Astrocyte of the spinal cord (primary cell): ENCODE results near the gene TAS2R10.

ENCODE experiments used
- DNase-seq: peaks from one replicate; pipeline ENCODE4 v3.0.0; 2011; ENCODE audit warnings: low read depth, low spot score
- H3K4me3 ChIP-seq: 2 replicates; pipeline ENCODE4 v1.5.1; 2011; ENCODE audit warnings: low read depth, mild to moderate bottlenecking, low read length, moderate library complexity
- CTCF ChIP-seq: IDR thresholded peaks from 2 replicates; pipeline ENCODE4 v1.5.1; 2012; ENCODE audit warnings: low read depth, mild to moderate bottlenecking, low read length, inconsistent platforms
- in situ Hi-C: cut with HindIII; loops from 2 replicates; pipeline ENCODE4 v1.10.0; 2017; ENCODE audit warnings: low sequenced_read_pairs

TAS2R10 gene

GRCh38 chr12:10829994-10830393 lies 3.8 kb upstream of the TAS2R10 start:
- DNase-seq: no peak
- no peak for TF ChIP-seq CTCF
- in situ Hi-C loops: no loop called here

GRCh38 chr12:10824957-10825356 lies 1.2 kb downstream of the TAS2R10 start:
- no peak for DNase-seq
- no peak overlapping the region for H3K4me3 ChIP-seq
- in situ Hi-C loops: no loop called here
- no peak for TF ChIP-seq CTCF

More at GRCh38 chr12:10829994-10830393, 3.8 kb upstream of the TAS2R10 start:
- no peak overlapping the region for H3K4me3 ChIP-seq

DNA sequence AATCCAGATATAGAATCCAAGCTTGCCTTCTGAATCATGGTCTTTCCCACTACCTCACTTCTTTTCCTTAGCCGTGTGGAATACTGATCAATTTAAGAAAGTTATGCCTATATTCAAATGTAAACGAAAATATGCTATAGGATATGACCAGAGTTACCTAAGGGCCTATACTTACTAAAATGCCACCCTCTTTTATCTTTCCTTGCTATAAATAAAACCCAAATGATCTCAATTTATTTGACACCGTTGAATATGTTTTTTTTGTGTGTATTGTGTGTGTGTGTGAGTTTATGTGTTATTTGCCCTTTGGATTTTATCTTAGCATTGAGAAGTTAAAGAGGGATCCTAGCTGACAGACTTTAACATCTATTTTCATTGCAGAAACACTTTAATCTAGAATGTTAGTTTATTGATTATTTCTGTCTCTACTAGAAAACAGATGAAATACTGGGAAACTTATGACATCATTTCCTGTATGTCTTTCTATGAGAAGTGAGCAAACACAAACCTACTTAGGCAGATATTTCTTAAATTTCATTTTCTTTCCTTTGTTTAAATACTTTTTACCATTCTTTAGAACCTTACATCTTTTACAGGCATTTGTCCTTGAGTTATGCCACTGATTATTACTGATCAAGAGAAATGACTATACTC lies 14.1 kb downstream of the TAS2R10 start:
- no peak overlapping the region for H3K4me3 ChIP-seq
- no peak for DNase-seq
- in situ Hi-C loops: no loop called here
- TF ChIP-seq CTCF: no peak

DNA sequence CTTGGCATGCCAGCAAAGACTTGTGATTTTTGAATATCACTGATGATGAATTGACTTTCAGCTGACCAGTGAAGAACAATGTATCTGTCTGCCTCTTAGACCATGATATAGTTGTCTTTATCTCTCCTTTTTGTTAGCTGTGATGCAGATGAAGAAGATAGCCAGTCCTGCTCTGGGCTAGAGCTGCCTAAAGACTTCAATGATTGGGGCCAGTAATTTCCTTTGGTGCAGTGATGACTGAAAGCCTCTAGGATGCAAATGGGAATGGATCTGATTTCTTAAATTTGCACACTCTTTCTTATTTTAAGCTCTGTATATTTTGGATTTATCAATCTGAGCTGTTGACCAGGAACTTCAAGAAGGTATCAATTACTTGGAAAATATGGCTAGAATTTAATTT lies 16.1 kb downstream of the TAS2R10 start, which contains the start of gene TAS2R9:
Gene TAS2R9, minus strand, starts transcription at position 101 of the 400 bp plus-strand sequence. Its CDS starts 93 bp downstream, at position 8.
- H3K4me3 ChIP-seq: no peak within 1 kb of the TSS
- in situ Hi-C loops: no loop called here
- DNase-seq: no peak
- TF ChIP-seq CTCF: no peak

- no peak within 1 kb of the TSS for H3K4me3 ChIP-seq
- no peak for TF ChIP-seq CTCF
- in situ Hi-C loops: no loop called here
- DNase-seq: no peak
These were observed 19.0 kb downstream of the TAS2R10 start, which contains the start of gene TAS2R8 for GRCh38 chr12:10807186-10807585. TSS of gene TAS2R8 (minus strand) at chr12:10807286. CDS start at chr12:10806980, 306 bp downstream.

DNA sequence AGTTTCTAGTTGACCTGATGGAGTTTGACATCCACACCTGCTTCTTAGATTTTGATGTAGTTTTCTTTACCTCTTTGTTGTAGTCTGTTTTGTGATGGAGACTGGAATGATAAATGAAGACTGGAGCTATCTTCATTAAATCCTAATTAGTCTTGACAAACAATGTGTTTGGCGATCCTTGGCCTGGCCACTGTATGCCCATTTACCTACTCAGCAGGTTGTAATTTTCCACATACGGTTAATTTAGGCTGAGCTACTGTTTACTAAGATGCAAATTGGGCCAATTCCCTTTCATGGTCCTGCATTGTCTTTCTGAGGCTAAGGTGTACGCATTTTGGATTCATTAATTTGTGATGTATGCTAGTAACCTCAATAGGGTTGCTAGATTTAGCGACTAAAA lies 23.6 kb downstream of the TAS2R10 start, which contains the start of gene TAS2R7:
Gene TAS2R7, minus strand, starts transcription at position 41 of the 400 bp plus-strand sequence. CDS start 57 bp downstream, outside the sequence.
- TF ChIP-seq CTCF: no peak
- in situ Hi-C loops: no loop called here

More for the DNA sequence above, 23.6 kb downstream of the TAS2R10 start, which contains the start of gene TAS2R7:
- no peak within 1 kb of the TSS for H3K4me3 ChIP-seq
- DNase-seq: no peak
